RPMI7951 (cell line): ENCODE results near the gene PTPRG. TPM values are rescaled to one million over a fixed set of nuclear protein-coding genes. Genes with fewer than 3 reads are reported as not detected.

Experiments
- DNase-seq: peaks from one replicate; pipeline ENCODE4 v3.0.0-alpha.2; 2012; ENCODE audit warnings: low read depth
- total RNA-seq: library from RNA; depleted of rRNA; stranded (reverse); fragments of >200 nt; shearing (Covaris generic); gene quantifications from 2 replicates; pipeline ENCODE4 v1.2.3, GENCODE V29; 2014

PTPRG gene
- total RNA-seq, 1 experiment from 2014 or later = 43.0 TPM

DNA sequence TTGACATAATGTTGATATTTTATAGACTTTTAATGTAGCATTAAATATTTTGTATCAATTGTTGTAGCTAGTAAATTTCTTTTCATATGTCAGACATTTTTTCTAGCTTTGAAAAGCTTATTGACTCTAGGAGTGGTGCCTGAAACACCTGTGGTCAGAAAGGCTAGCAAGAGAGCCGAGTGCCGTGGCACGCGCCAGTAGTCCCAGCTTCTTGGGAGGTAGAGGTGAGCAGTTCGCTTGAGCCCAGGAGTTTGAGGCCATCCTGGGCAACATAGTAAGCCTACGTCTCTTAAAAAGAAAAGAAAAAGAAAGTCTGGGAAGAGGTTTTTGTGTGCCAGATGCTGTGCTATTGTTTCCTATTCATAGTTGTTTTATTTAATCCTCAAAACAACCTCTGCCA lies 613.8 kb downstream of the PTPRG start:
- no peak for DNase-seq

DNA sequence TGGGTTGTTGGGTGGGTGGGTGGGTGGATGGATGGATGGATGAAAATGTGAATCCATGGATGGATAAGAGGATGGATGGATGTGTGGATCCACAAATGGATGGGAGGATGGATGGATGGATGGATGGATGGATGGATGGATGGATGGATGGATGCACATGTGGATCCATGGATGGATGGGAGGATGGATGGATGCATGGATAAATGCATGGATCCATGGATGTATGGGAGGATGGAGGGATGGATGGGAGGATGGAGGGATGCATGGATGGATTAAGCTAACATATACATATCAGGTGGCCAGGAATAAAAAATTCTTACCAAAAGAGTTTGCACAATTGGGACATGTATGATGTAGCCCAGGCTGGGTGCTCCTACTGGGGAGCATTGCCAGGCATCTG lies 616.7 kb downstream of the PTPRG start:
- no peak for DNase-seq

DNA sequence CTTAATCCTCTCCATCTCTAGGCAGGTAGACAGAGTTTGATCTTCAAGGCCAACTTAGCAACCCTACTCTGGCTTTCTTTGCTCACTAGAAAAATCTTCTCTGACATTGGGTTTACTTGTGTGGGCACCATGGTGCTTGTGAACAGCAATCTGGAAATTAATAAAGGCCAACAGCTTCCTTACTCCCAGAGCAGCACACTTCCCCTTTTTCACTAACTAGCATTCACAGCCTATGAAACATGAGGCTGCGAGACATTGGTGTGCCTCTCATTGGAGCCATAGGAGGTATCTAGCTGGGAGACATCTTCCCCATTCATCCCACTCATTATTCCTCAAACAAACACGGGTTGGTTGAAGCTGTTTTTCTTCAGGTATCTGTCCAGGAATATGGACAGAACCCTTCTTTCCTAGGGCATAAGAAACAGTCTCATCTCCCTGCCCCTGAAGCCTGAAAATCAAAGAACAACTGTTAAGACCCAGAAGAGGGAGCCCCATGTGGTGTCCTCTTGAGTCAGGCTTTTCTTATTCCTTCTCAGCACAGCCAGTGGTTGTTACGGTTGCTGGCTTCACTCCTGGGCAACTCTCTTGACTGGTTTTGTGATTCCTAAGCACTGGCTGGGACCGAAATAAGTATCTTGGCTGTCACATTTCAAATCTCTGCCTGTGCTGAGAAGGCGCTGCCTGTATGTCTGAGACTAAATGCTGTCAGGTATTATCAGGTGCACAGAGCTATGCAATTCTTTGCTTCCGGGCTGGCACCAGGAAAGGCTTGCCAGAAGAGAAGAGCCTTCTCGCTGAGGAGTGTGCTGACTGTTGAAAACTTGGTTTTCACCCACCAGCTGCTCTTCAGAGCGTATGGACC lies 617.6 kb downstream of the PTPRG start:
- no peak for DNase-seq

DNA sequence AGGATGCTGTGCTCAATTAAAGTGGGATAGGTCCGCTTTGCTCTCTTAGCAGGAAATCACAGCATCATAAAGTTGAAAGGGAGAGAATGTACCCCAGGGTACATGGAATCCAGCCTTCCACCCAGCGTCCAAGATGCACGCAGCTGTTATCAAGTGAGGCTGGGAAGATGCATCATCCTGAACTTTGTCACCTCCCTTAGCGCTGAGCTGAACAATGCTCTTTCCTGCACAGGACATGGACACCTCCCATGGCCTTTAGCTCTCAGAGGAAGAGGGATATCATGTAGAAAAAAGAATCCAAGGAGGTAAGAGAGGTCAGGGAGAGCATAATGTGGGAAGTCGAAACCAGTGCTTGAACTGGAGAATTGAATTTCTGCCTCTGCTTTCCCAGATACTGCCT lies 619.1 kb downstream of the PTPRG start:
- no peak for DNase-seq

DNA sequence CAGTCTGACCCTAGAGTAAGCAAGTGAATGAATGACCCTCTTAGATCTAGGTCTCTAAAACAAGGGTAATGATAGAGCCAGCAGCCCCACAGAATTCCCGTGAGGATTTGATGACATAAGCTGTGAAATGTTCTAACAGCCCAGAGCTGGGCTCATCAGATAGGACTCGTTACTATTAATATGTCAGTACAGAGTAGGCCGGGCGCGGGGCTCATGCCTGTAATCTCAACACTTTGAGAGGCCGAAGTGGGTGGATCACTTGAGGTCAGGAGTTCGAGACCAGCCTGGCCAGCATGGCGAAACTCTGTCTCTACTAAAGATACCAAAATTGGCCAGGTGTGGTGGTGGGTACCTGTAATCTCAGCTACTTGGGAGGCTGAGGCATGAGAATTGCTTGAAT lies 621.7 kb downstream of the PTPRG start:
- no peak for DNase-seq

DNA sequence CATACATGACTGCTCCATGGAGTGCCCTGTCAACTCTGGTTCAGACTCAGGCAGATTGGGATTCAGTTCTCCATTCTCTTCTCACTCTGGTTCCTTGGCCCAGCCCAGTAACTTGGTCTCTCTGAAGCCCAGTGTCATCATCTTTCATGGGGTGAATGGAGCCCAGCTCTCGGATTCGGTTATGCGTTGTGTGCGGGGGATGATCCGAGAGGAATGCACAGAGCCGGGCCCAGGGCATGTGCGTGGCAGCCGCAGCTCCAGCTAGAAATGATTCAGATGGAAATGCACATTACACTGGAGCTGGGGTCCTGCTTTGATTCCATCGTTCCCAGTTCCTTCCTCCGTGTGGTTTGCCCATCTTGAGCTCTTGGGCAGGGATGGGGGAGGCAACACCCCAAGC lies 622.6 kb downstream of the PTPRG start:
- DNase-seq = no peak

DNA sequence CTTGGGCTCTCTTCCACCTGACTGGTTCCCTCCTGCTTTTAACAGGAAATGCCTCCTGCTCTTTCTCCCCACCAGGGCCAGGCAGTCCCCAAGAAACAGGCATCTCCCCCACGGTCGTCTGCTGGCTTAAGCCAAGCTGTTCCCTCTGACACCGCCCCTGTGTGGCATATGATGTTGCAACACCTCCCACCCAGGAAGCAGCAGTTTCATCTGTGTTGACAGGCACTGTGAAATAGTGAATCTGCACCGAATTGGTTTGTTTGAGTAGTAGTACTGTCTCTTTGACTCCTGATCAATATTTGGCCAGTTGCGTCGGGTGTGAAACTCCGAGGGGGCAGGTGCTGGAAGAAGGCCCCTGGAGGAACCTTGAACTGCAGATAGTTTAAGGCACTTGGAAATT lies 623.2 kb downstream of the PTPRG start:
- peak; percentile 67 for DNase-seq

DNA sequence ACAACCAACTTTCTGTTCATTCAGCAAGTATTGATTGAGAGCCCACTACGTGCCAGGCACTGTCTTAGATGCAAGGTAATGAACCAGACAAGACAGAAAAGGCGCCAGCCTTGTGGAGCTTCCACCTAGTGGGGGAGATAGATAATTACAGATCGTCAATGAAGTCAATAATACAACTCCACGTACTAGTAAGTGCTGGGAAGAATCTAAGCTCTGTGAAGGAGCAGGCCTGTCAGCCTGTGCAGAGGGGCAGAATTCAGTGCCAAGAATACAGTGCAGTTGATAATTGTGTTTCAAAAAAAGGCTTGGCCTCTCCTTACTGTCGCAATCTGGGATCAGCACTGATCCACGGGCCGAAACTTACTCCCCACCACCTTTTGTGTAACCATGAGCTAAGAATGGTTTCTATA lies 625.7 kb downstream of the PTPRG start:
- peak; percentile 17 for DNase-seq

DNA sequence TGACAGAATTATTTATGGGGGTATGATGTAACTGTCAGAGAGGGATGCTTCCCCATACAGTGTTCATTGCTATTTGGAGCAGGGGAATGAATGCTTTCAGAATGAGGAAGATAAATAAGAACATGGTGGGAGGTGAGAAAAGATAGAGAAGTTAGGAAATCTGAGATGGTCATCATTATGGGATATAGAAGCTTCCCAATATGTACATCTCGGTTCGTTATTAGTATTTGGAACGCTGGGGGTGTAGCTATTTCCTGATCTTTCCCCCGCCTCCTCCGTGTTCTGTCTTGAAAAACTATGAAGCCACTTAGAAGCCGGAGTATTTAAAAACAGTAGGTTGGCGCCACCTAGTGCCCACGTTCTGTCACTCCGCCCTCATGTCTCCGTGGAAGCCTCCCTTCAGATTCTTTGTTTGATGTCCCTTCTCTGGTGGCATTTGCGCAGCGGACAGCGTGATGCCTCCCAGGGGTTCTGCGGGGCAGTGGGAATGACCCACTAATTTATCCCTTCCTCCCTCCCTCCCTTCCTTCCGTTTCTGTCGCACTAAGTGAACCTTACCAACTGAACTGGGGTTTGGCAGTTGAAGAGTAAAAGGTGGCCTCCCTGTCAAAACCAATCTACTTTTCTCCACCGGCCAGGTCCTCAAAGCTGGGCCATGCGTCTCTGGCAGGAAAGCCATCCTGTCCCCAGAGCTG lies 627.5 kb downstream of the PTPRG start:
- peak; percentile 72 for DNase-seq

DNA sequence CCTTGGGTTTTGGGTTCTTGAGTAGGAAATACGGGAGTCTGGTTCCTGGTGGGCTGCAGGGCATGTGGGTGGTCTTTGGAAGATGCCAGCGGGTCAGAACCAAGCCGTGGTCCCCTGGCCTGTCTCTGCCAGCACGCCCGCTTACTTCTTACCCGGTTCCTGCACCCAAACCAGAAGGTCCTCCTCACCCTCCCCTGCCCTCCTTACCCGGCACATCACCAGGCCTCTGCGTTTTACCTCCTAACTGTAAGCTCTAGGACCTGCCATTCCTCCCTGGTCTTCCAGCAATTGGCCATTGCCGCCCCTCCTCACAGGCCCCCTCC lies 628.0 kb downstream of the PTPRG start:
- DNase-seq = no peak

DNA sequence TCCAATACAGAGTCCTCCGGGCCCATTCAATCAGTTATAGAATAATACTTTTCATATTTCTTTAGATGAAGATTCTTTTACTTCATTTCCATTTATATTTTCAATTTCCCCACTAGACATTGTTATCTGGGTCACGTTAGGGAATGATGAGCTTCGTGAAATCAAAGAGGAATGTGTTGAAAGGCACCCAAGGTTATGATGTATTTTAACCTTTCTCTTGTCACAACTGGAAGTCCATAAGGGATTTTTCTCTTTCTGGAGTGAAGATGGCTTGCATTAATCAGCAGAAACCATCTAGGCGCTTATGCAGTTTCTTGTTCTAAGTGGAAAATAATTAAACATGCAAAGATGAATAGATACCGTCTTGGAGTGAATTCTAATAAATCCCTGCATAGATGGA lies 631.5 kb downstream of the PTPRG start:
- no peak for DNase-seq

DNA sequence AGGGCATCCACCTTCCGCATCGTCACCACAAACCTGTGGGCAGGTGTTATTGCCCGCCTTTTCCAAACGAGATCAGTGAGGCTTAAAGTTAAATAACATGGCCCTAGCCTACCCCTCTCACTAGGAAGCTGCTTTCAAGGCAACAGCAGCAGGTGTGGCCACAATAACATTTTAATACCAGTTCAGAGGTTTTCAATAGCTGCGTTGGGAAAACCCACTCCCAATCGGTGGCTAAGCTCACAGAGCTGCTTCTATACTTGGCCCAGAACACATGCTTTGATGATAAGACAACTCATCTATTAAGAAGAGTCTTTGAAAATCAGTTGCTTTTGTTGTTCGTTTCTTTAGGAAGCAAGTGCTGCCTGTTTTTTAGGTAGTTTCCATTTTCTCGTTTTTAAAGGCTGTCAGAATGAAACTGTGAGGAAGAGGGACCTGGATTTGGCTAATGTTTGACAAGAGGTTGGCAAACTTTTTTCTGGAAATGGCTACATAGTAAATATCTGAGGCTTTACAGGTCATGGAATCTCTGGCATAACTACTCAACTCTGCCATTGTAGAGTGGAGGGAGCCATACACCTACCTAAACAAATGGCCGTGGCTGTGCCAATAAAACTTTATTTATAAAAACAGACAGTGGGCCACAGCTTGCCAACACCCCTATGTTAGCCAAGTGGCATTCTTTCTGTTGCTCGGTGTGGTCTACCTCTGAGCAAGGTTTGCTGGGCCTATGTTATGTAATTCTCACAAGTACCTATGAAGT lies 632.4 kb downstream of the PTPRG start:
- DNase-seq = no peak

DNA sequence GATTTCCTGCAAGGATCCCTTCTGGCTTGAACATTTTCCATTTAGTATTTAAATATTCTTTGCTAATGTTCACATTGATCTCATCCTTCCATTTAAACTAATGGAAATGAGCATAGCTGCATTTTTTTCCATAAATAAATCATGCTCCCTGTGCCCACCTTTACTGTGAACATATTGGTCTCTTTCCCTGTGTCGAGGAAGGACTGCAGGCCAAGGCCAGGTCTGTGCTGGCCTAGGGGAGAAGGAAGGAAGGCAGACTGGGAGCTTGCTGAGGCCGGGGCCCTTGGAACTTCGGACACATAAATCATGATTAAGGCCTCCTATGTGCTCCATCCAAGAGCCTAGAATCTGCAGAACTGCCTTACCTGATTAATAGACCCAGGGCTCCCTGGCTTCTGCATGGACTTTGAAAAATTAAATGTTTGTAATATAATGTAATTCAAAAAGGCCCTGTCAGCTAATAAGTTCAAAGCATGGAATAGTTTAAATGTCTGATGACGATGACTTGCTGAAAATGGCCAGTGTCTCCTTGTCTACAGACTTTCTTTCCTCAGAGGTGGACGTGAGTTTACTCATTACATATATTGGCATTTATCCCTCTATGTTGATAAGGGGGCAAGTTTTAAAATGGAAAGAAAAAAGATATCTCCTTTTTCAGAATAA lies 636.1 kb downstream of the PTPRG start:
- no peak for DNase-seq

DNA sequence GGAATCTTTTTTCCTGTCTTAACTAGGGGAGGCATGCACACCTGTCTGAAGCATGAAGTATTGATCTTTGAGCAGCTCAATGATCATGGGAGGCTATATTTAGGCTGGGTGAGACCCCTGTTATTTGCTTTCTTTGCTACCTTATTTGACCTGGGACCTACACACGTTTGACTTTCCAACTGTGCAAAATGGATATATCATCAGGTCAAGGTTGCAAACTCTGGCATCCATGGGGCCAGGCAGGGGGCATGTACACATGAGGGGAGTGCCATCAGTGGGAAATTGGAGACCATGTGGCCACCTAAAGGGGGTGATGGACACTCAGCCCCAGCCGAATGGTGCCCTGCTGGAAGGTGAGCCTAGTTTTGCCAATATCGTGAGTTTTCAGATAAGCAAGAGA lies 637.8 kb downstream of the PTPRG start:
- DNase-seq = no peak

DNA sequence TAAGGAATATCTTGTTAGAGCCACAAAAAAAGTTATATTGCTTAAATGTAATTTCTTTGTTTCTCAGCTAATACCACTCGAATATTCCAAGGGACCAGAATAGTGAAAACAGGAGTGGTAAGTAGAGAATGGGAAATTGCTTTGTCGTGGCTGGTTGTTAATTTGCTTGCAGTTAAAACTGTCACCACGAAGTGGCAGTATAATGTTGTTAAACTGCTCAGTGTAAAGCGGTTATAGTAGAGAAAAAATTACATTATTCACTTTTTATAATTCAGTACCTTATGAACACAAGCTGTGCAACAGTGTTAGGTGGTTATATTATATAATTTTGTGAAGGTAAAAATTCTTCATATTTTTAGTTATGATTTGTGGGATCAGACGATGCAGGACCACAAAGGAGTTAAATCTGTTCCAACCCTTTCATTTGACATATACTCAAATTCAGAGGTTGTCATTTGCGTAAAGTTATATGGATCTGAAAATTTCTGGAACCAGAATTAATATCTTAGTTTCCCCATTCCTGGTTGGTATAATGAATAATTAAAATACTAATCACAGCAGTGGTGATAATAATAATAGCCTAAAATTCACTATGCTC lies 640.2 kb downstream of the PTPRG start:
- peak; percentile 40 for DNase-seq

DNA sequence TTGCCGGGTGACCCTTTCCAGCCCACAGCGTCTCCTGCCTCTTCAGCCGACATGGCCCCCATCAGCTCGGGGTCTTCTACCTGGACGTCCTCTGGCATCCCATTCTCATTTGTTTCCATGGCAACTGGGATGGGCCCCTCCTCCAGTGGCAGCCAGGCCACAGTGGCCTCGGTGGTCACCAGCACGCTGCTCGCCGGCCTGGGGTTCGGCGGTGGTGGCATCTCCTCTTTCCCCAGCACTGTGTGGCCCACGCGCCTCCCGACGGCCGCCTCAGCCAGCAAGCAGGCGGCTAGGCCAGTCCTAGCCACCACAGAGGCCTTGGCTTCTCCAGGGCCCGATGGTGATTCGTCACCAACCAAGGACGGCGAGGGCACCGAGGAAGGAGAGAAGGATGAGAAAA lies 641.8 kb downstream of the PTPRG start:
- DNase-seq = no peak

DNA sequence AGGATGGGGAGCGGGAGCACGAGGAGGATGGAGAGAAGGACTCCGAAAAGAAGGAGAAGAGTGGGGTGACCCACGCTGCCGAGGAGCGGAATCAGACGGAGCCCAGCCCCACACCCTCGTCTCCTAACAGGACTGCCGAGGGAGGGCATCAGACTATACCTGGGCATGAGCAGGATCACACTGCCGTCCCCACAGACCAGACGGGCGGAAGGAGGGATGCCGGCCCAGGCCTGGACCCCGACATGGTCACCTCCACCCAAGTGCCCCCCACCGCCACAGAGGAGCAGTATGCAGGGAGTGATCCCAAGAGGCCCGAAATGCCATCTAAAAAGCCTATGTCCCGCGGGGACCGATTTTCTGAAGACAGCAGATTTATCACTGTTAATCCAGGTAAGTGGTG lies 642.2 kb downstream of the PTPRG start:
- no peak for DNase-seq

DNA sequence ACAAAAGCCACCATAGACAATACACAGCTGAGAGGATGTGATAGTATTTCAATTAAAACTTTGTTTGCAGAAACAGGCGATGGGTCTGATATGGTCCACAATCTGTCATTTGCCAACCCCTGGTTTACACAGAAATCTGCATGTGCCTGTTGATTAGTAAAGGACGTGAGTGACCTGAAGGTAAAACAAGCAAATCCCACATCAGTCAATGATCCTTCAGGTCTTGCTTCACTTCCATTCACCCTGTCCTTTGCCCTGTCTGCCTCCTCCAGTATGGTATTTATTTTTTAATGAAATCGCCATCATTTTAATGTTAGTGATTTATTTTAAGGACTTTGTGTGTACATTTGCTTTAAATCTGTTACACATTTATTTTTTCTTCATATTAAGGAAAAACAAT lies 645.8 kb downstream of the PTPRG start:
- no peak for DNase-seq

DNA sequence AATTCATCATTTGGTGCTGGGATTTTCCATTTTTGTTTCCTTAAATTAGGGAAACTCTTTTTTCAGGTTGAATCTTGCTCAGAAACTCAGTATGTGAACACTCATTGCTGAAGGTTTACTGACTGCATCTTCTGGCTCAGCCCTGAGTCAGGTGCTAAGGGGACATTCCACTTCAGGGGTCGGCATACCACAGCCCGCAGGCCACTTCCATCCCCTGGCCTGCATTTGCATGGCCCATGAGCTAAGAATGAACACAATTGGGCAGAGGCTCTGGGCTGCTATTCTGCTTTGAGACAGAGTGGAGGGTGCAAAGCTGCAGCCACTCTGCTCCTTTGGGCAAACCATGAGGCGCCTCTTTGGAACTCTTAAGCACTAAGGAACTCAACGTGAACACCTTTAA lies 647.0 kb downstream of the PTPRG start:
- no peak for DNase-seq

DNA sequence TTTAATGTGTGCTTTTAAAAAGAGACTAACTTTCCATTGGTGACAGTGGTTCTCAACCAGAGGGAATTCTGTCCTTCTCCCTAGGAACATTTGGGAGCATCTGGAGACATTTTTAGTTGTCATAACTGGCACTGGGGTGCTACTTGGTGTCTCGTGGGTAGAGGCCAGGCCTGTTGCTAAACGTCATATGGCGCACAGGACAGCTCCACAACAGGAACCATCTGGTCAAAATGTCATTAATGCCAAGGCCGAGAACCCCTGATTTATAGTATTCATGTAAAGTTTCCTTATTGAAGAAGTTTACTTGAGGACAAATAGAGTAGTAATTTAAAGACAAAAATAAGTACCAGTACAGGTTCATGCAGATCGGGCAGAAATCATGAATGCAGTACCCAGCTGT lies 647.7 kb downstream of the PTPRG start:
- no peak for DNase-seq

DNA sequence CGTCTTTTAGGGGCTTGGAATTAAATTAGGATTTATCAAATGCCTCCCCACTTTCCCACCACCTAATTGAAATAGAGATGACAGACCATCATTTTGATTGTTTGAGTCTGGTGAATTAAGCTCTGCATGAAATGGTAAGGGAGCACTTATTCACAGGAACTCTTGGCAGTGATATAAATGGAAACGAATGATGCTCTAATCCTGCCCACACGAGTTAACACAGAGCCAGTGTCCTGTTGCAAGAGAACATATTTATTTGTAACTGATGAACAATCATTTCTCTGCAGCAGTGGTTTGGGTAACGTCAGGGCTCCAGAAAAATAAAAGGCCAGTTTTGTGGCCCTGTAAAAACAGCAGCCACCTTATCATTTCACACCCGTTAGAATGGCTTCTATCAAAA lies 648.6 kb downstream of the PTPRG start:
- no peak for DNase-seq
